ENCODE results near the gene KPNA1. TPM values are rescaled to one million over a fixed set of nuclear protein-coding genes. Genes with fewer than 3 reads are reported as not detected.
A peak's percentile ranks its signal among the peaks of the same experiment; 100 is the strongest.

Gene KPNA1
- total and polyA plus RNA-seq, 4 donors: 10.8 to 55.2 (median 28.9) TPM

DNA sequence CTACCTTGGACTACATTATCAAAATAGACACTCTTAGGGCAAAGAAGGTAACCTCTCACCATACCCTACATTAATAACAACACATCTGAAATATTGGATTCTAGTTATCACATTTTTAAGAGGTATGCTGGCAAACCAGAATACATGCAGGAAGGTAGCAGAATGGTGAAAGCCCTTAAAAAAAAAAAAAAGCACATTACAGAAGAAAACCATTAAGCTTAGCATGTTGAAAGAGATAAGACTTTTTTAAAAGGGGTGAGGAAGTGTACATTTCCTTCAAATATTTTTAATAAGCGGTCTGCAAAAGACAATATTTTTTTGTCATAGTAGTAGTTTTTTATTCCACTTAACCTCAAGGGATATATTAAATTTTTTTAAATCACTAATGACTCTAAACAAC lies 52.3 kb downstream of the KPNA1 start:
- H3K9me3 ChIP-seq (ENCODE audit: control insufficient read depth in 4 of 4, insufficient read depth in 3 of 4, low read length in 3 of 4): no peaks in the 10 kb centered on the region
- WGBS, 2 donors: 69 to 85% methylated on average over 1 of the region's 1 CpG
- H3K27ac ChIP-seq (ENCODE audit: low read depth in 1 of 2, low read length in 1 of 2): no peak overlapping the region
- no peak for TF ChIP-seq CTCF (IDR thresholded peaks at IDR 0.05; ENCODE audit: control extremely low read depth, extremely low read depth)
- H3K36me3 ChIP-seq (ENCODE audit: control insufficient read depth in 4 of 4, insufficient read depth in 4 of 4, low read length in 4 of 4): peaks cover under 1 to 21% (median 15%) of the 10 kb centered on the region in 4 donors
- ATAC-seq (ENCODE audit: insufficient read depth, low FRiP score) (no peak), DNase-seq (no peak)
- no peak overlapping the region for H3K9ac ChIP-seq (ENCODE audit: insufficient read depth in 1 of 2, low read length in 2 of 2)
- H3K27me3 ChIP-seq (ENCODE audit: control insufficient read depth in 3 of 3, insufficient read depth in 3 of 3, low read length in 2 of 3): no peaks in the 10 kb centered on the region
- H3K4me3 ChIP-seq: no peak overlapping the region
- no peaks in the 10 kb centered on the region for H3K4me1 ChIP-seq (ENCODE audit: control insufficient read depth in 5 of 5, insufficient read depth in 5 of 5, low read length in 5 of 5)

DNA sequence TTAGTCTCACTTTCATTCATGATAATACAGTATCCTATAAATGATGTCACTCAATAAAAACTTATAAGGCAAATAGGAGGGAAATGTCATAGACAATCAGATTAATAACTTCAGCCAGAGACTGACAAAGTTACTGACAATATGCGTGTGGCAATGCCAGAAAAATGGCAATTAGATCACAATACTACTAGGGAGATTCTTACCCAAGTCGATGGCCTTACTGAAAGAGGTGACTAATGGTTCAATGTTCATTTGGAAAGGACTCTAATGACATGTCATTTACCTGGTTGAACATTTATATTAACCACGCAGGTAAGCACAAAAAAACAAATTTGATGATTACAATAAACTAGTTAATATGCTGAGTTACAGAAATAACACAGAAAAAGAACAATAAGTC lies 52.9 kb downstream of the KPNA1 start:
- Histone ChIP-seq H3K9ac (ENCODE audit: insufficient read depth in 1 of 2, low read length in 2 of 2) (no peak overlapping the region), H3K9me3 (ENCODE audit: control insufficient read depth in 4 of 4, insufficient read depth in 3 of 4, low read length in 3 of 4) (no peaks in the 10 kb centered on the region), H3K27me3 (ENCODE audit: control insufficient read depth in 3 of 3, insufficient read depth in 3 of 3, low read length in 2 of 3) (no peaks in the 10 kb centered on the region), H3K4me3 (no peak overlapping the region), H3K36me3 (ENCODE audit: control insufficient read depth in 4 of 4, insufficient read depth in 4 of 4, low read length in 4 of 4) (peaks cover 2 to 22% (median 16%) of the 10 kb centered on the region in 4 donors), H3K27ac (ENCODE audit: low read depth in 1 of 2, low read length in 1 of 2) (no peak overlapping the region), H3K4me1 (ENCODE audit: control insufficient read depth in 5 of 5, insufficient read depth in 5 of 5, low read length in 5 of 5) (no peaks in the 10 kb centered on the region)
- no peak for DNase-seq
- TF ChIP-seq CTCF (IDR thresholded peaks at IDR 0.05; ENCODE audit: control extremely low read depth, extremely low read depth): no peak
- no peak for ATAC-seq (ENCODE audit: insufficient read depth, low FRiP score)
- 87 to 89% methylated on average over 3 of the region's 3 CpGs for WGBS, 2 donors

DNA sequence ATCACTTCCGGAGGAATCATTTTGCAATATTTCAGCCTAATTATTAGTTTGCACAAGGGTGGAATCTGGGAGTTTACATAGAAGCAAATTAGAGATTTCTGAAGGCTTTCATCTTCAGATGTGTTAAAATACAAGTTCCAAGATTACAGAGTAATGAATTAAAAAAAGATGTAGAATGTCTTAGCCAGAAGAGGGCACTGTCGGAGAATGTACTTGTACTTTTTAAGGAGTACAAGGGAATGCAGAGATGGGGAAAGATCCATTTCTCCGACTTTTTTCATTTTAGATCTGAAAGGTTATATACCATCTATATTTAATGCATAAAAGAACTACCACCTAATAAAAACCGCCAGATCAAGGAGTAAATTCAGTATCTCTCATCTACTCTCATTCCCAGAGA lies 55.7 kb downstream of the KPNA1 start:
- Histone ChIP-seq H3K27ac (ENCODE audit: low read depth in 1 of 2, low read length in 1 of 2) (no peak overlapping the region), H3K4me1 (ENCODE audit: control insufficient read depth in 5 of 5, insufficient read depth in 5 of 5, low read length in 5 of 5) (no peaks in the 10 kb centered on the region), H3K9me3 (ENCODE audit: control insufficient read depth in 4 of 4, insufficient read depth in 3 of 4, low read length in 3 of 4) (no peaks in the 10 kb centered on the region), H3K9ac (ENCODE audit: insufficient read depth in 1 of 2, low read length in 2 of 2) (no peak overlapping the region), H3K27me3 (ENCODE audit: control insufficient read depth in 3 of 3, insufficient read depth in 3 of 3, low read length in 2 of 3) (no peaks in the 10 kb centered on the region), H3K36me3 (ENCODE audit: control insufficient read depth in 4 of 4, insufficient read depth in 4 of 4, low read length in 4 of 4) (peaks cover 2 to 24% (median 17%) of the 10 kb centered on the region in 4 donors), H3K4me3 (no peak overlapping the region)
- DNase-seq (peak in 2 of 3 donors; percentile 64 to 68), ATAC-seq (ENCODE audit: insufficient read depth, low FRiP score) (no peak)
- 56 to 60% methylated on average over 4 of the region's 4 CpGs for WGBS, 2 donors
- no peak for TF ChIP-seq CTCF (IDR thresholded peaks at IDR 0.05; ENCODE audit: control extremely low read depth, extremely low read depth)

DNA sequence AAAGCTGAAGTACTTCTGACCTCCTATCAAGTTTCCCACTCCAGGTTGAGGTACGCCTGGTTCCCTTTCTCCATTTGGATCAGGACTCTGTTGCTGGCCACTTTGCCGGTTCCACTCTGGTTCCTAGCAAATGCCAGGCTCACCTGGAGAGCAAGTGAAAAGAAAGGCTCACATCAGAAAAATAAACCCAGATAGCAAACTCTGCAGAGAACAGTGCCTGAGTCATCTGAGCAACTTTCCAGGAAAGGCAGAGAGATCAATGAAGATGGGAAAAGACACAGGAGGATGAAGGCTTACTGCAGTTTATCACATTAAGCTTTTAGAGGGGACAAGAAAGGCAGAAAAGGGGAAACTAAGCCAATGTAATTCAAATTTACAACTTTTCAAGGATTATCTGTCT lies 57.0 kb downstream of the KPNA1 start:
- WGBS, 2 donors: 96 to 98% methylated on average over 2 of the region's 2 CpGs
- ATAC-seq (ENCODE audit: insufficient read depth, low FRiP score): no peak
- Histone ChIP-seq H3K4me3 (no peak overlapping the region), H3K36me3 (ENCODE audit: control insufficient read depth in 4 of 4, insufficient read depth in 4 of 4, low read length in 4 of 4) (peaks cover 7 to 33% (median 20%) of the 10 kb centered on the region in 4 donors), H3K9ac (ENCODE audit: insufficient read depth in 1 of 2, low read length in 2 of 2) (no peak overlapping the region), H3K27me3 (ENCODE audit: control insufficient read depth in 3 of 3, insufficient read depth in 3 of 3, low read length in 2 of 3) (no peaks in the 10 kb centered on the region), H3K4me1 (ENCODE audit: control insufficient read depth in 5 of 5, insufficient read depth in 5 of 5, low read length in 5 of 5) (no peaks in the 10 kb centered on the region), H3K27ac (ENCODE audit: low read depth in 1 of 2, low read length in 1 of 2) (no peak overlapping the region), H3K9me3 (ENCODE audit: control insufficient read depth in 4 of 4, insufficient read depth in 3 of 4, low read length in 3 of 4) (no peaks in the 10 kb centered on the region)
- no peak for DNase-seq
- TF ChIP-seq CTCF (IDR thresholded peaks at IDR 0.05; ENCODE audit: control extremely low read depth, extremely low read depth): no peak

Data from lung (tissue), 12 donors.